ENCODE results near the gene PAX5. TPM values are rescaled to one million over a fixed set of nuclear protein-coding genes. Genes with fewer than 3 reads are reported as not detected.

The PAX5 gene
- total RNA-seq, 1 donor from 2014 or later: not detected

- TF ChIP-seq CTCF (conservative IDR thresholded peaks at IDR 0.05; ENCODE audit: low read depth, low read length): peak; percentile 82
- H3K4me3 ChIP-seq (ENCODE audit: low read depth, low read length): no peak overlapping the region
- no peak for DNase-seq (ENCODE audit: low read depth)
Observed at GRCh38 chr9:36995927-36996705, 38.0 kb downstream of the PAX5 start.

DNA sequence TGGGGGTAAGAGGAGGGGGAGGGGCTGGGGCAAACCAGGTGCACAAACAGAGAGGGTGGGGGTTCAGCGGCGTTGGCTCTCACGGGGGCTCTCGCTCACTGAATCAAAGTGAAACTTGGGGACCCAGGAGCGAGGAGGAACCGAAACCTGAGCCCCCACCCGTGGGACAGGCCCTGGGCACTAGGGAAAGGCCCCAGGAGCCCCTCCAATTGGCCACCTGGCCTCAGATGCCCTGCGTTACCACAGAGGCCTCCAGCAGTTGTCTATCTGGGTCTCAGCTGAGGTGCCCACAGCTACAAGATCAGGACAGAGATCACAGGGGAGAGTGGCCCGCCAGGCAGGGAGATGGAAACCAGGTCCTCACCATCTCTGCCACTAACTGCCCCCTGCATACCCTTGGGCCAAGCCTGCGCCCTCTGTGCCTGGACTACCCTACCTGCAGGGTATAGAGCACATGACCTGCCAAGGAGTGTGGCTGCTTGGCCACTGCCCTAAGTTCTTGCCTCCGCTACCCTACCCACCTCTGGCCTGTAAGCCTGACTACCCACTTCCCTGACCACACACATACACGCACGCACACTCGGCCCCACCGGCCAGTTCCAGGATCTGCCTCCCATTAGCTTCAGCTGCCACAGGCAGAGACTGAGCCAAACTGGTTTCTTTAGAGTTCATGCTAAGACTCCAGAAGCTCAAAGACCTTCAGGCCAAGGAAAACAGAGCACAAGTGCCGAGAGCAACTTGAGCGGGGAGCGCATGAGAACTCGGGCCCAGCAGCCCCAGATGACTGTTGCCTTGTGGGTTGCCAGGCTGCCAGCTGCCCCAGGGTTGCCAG, 39.9 kb downstream of the PAX5 start:
- no peak for DNase-seq (ENCODE audit: low read depth)
- H3K4me3 ChIP-seq (ENCODE audit: low read depth, low read length): no peak overlapping the region
- TF ChIP-seq CTCF (conservative IDR thresholded peaks at IDR 0.05; ENCODE audit: low read depth, low read length): no peak

DNA sequence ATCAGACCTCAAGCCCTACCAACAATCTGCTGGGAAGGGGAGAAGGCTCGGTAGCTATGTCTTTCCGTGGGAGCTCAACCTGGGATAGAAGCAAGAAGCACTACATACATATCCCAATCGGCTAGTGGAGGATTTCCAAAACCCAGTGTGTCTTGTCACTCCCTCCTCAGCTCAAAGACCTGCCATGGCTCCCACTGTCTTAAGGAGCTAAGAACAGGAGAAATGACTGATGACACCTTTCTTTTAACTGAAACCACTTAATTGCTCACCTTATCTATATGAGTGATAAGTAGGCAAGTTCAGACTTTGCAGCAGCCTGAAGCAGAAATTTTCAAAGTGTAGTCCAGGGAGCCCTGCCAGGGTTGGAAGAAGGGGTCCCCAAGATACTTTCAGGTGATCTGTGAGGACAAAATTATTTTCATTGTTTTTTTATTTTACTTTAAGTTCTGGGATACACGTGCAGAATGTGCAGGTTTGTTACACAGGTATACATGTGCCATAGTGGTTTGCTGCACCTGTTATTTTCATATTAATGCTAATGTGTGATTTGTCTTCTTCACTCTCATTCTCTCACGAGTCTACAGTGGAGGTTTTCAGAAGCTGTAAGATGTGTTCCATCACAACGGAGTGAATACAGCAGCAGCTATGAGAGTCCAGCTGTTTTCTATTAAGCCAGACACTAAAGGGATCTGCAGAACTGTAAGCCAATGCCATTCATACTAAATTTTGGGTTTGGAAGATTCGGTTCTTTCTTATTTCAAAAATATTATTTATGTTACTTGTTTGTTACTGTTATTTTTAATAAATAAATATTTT, 41.4 kb downstream of the PAX5 start:
- DNase-seq (ENCODE audit: low read depth): no peak
- no peak for TF ChIP-seq CTCF (conservative IDR thresholded peaks at IDR 0.05; ENCODE audit: low read depth, low read length)
- no peak overlapping the region for H3K4me3 ChIP-seq (ENCODE audit: low read depth, low read length)

- no peak for DNase-seq (ENCODE audit: low read depth)
- peak; percentile 77 for TF ChIP-seq CTCF (conservative IDR thresholded peaks at IDR 0.05; ENCODE audit: low read depth, low read length)
Observed at GRCh38 chr9:36991516-36992134, 42.4 kb downstream of the PAX5 start.

GRCh38 chr9:36988848-36989247, 45.2 kb downstream of the PAX5 start:
- DNase-seq (ENCODE audit: low read depth): no peak
- no peak for TF ChIP-seq CTCF (conservative IDR thresholded peaks at IDR 0.05; ENCODE audit: low read depth, low read length)
- no peak overlapping the region for H3K4me3 ChIP-seq (ENCODE audit: low read depth, low read length)

More at GRCh38 chr9:36991516-36992134, 42.4 kb downstream of the PAX5 start:
- H3K4me3 ChIP-seq (ENCODE audit: low read depth, low read length): no peak overlapping the region

- H3K4me3 ChIP-seq (ENCODE audit: low read depth, low read length): no peak overlapping the region
- no peak for DNase-seq (ENCODE audit: low read depth)
- no peak for TF ChIP-seq CTCF (conservative IDR thresholded peaks at IDR 0.05; ENCODE audit: low read depth, low read length)
Observed at GRCh38 chr9:36987891-36988290, 46.2 kb downstream of the PAX5 start.
